Measurements from ENCODE around the gene FAR2.

DNA sequence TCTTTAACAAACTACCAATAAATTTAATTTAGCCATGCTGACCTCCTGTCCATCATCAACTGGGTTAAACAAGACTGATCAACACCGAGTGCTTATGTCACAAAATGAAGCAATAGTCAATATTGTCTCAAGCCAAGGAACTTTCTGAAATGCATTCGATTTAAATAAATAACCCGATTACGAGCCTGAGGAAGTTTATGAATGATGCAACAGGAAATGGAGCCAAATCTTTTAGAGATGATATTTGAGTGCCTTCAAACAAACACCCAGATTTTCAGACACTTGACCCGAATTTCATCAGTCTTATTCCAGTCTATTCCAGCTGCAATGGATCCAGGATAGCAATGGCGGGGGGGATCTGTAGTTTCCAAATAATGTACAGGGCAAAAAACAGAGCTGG, 27.9 kb downstream of the FAR2 start:
- TF ChIP-seq, protein P1, sequence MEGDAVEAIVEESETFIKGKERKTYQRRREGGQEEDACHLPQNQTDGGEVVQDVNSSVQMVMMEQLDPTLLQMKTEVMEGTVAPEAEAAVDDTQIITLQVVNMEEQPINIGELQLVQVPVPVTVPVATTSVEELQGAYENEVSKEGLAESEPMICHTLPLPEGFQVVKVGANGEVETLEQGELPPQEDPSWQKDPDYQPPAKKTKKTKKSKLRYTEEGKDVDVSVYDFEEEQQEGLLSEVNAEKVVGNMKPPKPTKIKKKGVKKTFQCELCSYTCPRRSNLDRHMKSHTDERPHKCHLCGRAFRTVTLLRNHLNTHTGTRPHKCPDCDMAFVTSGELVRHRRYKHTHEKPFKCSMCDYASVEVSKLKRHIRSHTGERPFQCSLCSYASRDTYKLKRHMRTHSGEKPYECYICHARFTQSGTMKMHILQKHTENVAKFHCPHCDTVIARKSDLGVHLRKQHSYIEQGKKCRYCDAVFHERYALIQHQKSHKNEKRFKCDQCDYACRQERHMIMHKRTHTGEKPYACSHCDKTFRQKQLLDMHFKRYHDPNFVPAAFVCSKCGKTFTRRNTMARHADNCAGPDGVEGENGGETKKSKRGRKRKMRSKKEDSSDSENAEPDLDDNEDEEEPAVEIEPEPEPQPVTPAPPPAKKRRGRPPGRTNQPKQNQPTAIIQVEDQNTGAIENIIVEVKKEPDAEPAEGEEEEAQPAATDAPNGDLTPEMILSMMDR (conservative IDR thresholded peaks at IDR 0.05 in 1 of 2, IDR thresholded peaks at IDR 0.05 in 1 of 2; ENCODE audit: extremely low read depth in 1 of 2, insufficient read depth in 1 of 2, low read depth in 1 of 2, low read length in 2 of 2), result no peak
- no peak for TF ChIP-seq EZH2 (IDR thresholded peaks at IDR 0.05; ENCODE audit: borderline replicate concordance, low read length)
